NCI-H2107 treated with DMSO at 0.1 percent for 48 hours (cell line): ENCODE results near the gene LINC00305.

ENCODE experiments used
- DNase-seq: peaks from one replicate; lab custom pipeline; 2025; ENCODE audit not compliant: unreplicated experiment; lab: John Stamatoyannopoulos, UW

Gene LINC00305

GRCh38 chr18:64037812-64038414 is 111.0 kb downstream of the LINC00305 start:
- DNase-seq: peak; percentile 12

GRCh38 chr18:64032312-64032711 is 116.6 kb downstream of the LINC00305 start:
- DNase-seq: no peak

- DNase-seq: no peak
Measured at GRCh38 chr18:64031411-64031810, 117.5 kb downstream of the LINC00305 start.
